ENCODE measurements around the gene MLST8.

DNA sequence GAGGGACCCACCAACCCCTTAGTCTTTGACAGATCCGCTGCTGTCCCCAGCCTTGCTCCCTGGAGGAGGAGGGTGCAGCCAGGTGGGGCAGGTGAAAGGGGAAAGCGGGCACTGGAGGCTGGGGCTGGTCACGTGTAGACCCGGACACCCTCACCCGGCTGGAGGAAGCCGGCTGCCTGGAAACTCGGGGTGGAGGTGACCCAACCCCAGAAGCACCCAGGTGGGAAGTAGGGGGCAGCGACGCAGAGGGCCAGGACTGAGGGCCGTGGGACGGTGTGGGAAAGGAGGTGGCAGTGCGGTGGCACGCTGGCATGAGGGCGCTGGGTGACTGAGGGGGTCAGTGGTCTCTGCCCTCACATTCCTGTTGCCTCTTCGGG, 47.0 kb upstream of the MLST8 start:
- TF ChIP-seq FOXM1 (IDR thresholded peaks at IDR 0.05; ENCODE audit: borderline replicate concordance), result no peak
- no peak for TF ChIP-seq LEF1 (IDR thresholded peaks at IDR 0.05; ENCODE audit: borderline replicate concordance)
- TF ChIP-seq, protein P1, sequence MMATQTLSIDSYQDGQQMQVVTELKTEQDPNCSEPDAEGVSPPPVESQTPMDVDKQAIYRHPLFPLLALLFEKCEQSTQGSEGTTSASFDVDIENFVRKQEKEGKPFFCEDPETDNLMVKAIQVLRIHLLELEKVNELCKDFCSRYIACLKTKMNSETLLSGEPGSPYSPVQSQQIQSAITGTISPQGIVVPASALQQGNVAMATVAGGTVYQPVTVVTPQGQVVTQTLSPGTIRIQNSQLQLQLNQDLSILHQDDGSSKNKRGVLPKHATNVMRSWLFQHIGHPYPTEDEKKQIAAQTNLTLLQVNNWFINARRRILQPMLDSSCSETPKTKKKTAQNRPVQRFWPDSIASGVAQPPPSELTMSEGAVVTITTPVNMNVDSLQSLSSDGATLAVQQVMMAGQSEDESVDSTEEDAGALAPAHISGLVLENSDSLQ (IDR thresholded peaks at IDR 0.05), result no peak
- no peak for TF ChIP-seq SUZ12 (IDR thresholded peaks at IDR 0.05)
- TF ChIP-seq ZNF384 (IDR thresholded peaks at IDR 0.05), result no peak
- TF ChIP-seq BHLHE40 (IDR thresholded peaks at IDR 0.05; ENCODE audit: borderline replicate concordance), result no peak
- no peak for TF ChIP-seq SP1 (IDR thresholded peaks at IDR 0.05)
